ENCODE measurements around the gene PIP5K1A. TPM values are rescaled to one million over a fixed set of nuclear protein-coding genes. Genes with fewer than 3 reads are reported as not detected.

PIP5K1A gene
- total and polyA plus RNA-seq, 9 of the 15 experiments (the other 6 are each of a cell fraction or from before 2014, with no cell fraction given), result 1.9 to 42.4 (median 18.8) TPM

- TF ChIP-seq ZNF449 (CRISPR knock-in tag; IDR thresholded peaks at IDR 0.05) (no peak), PATZ1 (CRISPR knock-in tag; IDR thresholded peaks at IDR 0.05; ENCODE audit: borderline replicate concordance) (no peak), SRSF1 (IDR thresholded peaks at IDR 0.05; ENCODE audit: low read depth, low read length) (0 out of 2 replicates have a peak, but pooled peaks have one; percentile 21), ELF2 (CRISPR knock-in tag; IDR thresholded peaks at IDR 0.05) (peak; percentile 88), HCFC1 (IDR thresholded peaks at IDR 0.05; ENCODE audit: low read depth, low read length) (0 out of 2 replicates have a peak, but pooled peaks have one; percentile 14), MTA2 (IDR thresholded peaks at IDR 0.05; ENCODE audit: low read depth) (no peak), HINFP (tag; conservative IDR thresholded peaks at IDR 0.05; ENCODE audit: low read depth) (no peak), ASH1L (IDR thresholded peaks at IDR 0.05; ENCODE audit: borderline replicate concordance, low read depth, partially characterized antibody) (peak; percentile 100), ARID3B (CRISPR knock-in tag; IDR thresholded peaks at IDR 0.05; ENCODE audit: borderline replicate concordance) (no peak), E2F4 (CRISPR knock-in tag; IDR thresholded peaks at IDR 0.05; ENCODE audit: low read depth) (no peak), TCF7L2 (IDR thresholded peaks at IDR 0.05; ENCODE audit: low read depth, low read length) (no peak), E2F6 (IDR thresholded peaks at IDR 0.05; ENCODE audit: borderline replicate concordance in 1 of 2, extremely low read depth in 1 of 2, insufficient read depth in 1 of 2, insufficient read length in 1 of 2, low read depth in 1 of 2, low read length in 1 of 2, poor library complexity in 1 of 2, severe bottlenecking in 1 of 2) (peak in 1 of 2 experiments; percentile 24), TBP (optimal IDR thresholded peaks at IDR 0.05; ENCODE audit: low read depth, low read length) (peak; percentile 78), POLR2AphosphoS2 (IDR thresholded peaks at IDR 0.05; ENCODE audit: low read length) (peak; percentile 65)
Measured at GRCh38 chr1:151281969-151282882, 83.9 kb downstream of the PIP5K1A start, which contains the start of gene ZNF687 (continued).

All from K562 (cell line).